ENCODE measurements around the gene RAD51B.

GRCh38 chr14:68226523-68226922, 406.9 kb downstream of the RAD51B start:
- TF ChIP-seq CEBPB (IDR thresholded peaks at IDR 0.05; ENCODE audit: low read depth), result no peak
- TF ChIP-seq CBX3 (IDR thresholded peaks at IDR 0.05; ENCODE audit: low read depth), result no peak
- TF ChIP-seq EZH2phosphoT487 (IDR thresholded peaks at IDR 0.05; ENCODE audit: borderline replicate concordance), result no peak
- TF ChIP-seq REST (IDR thresholded peaks at IDR 0.05; ENCODE audit: low read depth), result no peak
- no peak for TF ChIP-seq CTCF (IDR thresholded peaks at IDR 0.05 in 2 of 3, conservative IDR thresholded peaks at IDR 0.05 in 1 of 3; ENCODE audit: borderline replicate concordance in 1 of 3, insufficient read depth in 1 of 3, low read depth in 2 of 3, low read length in 2 of 3)

Measured in HCT116 (cell line).